ENCODE data around the gene NCAPG2.

DNA sequence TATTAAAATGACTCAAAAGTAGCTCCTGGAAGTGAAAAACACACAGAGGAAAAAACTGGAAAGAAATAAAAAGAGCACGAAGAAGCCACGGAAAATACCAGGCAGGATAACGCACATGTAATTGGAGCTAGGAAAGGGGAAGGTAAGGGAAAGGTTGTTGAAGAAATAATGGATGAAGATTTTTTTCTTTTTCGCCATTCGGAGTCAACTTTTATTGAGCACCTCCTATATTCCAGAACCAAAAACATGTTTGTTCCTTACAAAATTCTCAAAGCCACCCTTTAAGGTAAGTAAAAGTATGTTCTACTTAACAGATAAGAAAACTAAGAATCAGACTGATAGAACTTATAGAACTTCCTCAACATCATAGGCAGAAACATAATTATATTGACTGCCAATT, 84.2 kb downstream of the NCAPG2 start:
- no peak for TF ChIP-seq CTCF (IDR thresholded peaks at IDR 0.05)
- TF ChIP-seq POLR2A (IDR thresholded peaks at IDR 0.05) = no peak

Measured in gastroesophageal sphincter (tissue), 3 donors.